Activated T-helper 1 cell treated with anti-CD3 and anti-CD28 coated beads, Interleukin-12 subunit alpha, Interleukin-12 subunit beta, Interleukin-2, Interleukin-4 antibody, amounts not matched to agents 30 ng/mL and 10 ng/mL and 1 ng/mL, durations not matched to agents 14 hours and 24 hours and 36 hours (primary cell): Measurements from ENCODE around the gene SEPTIN3. TPM values are rescaled to one million over a fixed set of nuclear protein-coding genes. Genes with fewer than 3 reads are reported as not detected.
"Not testable (repeated sequence)": the region's sequence is repeated elsewhere in the genome, so short reads cannot be mapped to it uniquely, and the experiment has no call there.

Experiments
- DNase-seq: peaks from one replicate; pipeline ENCODE4 v3.0.0; 2021; ENCODE audit warnings: low spot score
- H3K27ac Mint-ChIP-seq: one replicate; pipeline ENCODE4 v1.8.0; 2021; ENCODE audit warnings: mild to moderate bottlenecking, mixed read lengths
- H3K27me3 Mint-ChIP-seq: one replicate; pipeline ENCODE4 v1.8.0; 2022; ENCODE audit warnings: mild to moderate bottlenecking, moderate library complexity, mixed read lengths; ENCODE audit not compliant: insufficient read depth
- H3K36me3 Mint-ChIP-seq: one replicate; pipeline ENCODE4 v1.8.0; 2021; ENCODE audit warnings: low read depth, mixed read lengths
- H3K4me1 Mint-ChIP-seq: one replicate; pipeline ENCODE4 v1.8.0; 2021; ENCODE audit warnings: low read depth, mixed read lengths
- H3K4me3 Mint-ChIP-seq: one replicate; pipeline ENCODE4 v1.8.0; 2021; ENCODE audit warnings: mild to moderate bottlenecking, moderate library complexity, mixed read lengths
- H3K9me3 Mint-ChIP-seq: one replicate; pipeline ENCODE4 v1.8.0; 2021; ENCODE audit warnings: mixed read lengths
- intact Hi-C: fragments of 100-400 bp; cut with micrococcal nuclease; formaldehyde crosslinking; loops from one replicate; pipeline ENCODE4 v1.15.1; 2024
- total RNA-seq: library from RNA; stranded (reverse); gene quantifications from 2 replicates; pipeline ENCODE4 v1.2.3, GENCODE V29; 2022

The SEPTIN3 gene
- total RNA-seq, 1 donor from 2014 or later: 7.9 TPM

DNA sequence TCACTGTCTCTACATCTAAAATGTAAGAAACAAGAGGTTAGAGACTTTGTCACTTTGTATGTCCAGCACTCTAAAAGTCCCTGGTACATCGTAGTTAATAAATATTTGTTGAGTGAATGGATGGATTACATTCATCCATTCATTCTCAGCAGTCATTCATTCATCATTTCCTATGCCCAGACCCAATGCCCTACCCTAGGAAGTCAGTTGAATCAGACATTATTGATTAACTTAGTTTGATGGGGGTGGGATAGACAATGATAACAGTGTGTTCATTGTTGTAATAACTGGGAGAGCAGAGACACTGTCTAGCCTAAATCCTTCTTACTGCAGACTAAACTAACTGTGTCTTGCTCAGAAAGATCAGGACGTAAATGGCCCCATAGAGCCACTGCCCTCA is 21.1 kb upstream of the SEPTIN3 start:
- Mint-ChIP-seq H3K4me3 (peak overlapping the region; percentile 92), H3K27ac (no peak overlapping the region), H3K27me3 (no peaks in the 10 kb centered on the region), H3K9me3 (no peaks in the 10 kb centered on the region), H3K36me3 (peaks cover 16% of the 10 kb centered on the region), H3K4me1 (peaks cover 43% of the 10 kb centered on the region)
- intact Hi-C loops: loop anchor here (10.0 kb wide), 1 partner anchor 503 kb away; the partner anchor contains the start of gene TOB2
- DNase-seq: no peak

DNA sequence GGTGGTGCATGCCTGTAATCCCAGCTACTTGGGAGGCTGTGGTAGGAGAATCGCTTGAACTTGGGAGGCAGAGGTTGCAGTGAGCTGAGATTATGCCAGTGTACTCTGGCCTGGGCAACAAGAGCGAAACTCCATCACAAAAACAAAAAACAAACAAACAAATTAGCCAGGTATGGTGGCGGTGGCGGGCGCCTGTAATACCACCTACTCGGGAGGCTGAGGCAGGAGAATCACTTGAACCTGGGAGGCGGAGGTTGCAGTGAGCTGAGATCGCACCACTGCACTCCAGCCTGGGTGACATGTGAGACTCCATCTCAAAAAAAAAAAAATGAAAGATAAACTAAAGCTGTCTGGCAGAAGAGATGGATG is 20.3 kb upstream of the SEPTIN3 start:
- Mint-ChIP-seq H3K4me1 (peaks cover 40% of the 10 kb centered on the region), H3K36me3 (peaks cover 10% of the 10 kb centered on the region)
- intact Hi-C loops: loop anchor here (10.0 kb wide), 1 partner anchor 504 kb away; the partner anchor contains the start of gene TOB2
- not testable (repeated sequence) for H3K4me3 Mint-ChIP-seq, H3K27me3 Mint-ChIP-seq, H3K9me3 Mint-ChIP-seq, H3K27ac Mint-ChIP-seq, DNase-seq

DNA sequence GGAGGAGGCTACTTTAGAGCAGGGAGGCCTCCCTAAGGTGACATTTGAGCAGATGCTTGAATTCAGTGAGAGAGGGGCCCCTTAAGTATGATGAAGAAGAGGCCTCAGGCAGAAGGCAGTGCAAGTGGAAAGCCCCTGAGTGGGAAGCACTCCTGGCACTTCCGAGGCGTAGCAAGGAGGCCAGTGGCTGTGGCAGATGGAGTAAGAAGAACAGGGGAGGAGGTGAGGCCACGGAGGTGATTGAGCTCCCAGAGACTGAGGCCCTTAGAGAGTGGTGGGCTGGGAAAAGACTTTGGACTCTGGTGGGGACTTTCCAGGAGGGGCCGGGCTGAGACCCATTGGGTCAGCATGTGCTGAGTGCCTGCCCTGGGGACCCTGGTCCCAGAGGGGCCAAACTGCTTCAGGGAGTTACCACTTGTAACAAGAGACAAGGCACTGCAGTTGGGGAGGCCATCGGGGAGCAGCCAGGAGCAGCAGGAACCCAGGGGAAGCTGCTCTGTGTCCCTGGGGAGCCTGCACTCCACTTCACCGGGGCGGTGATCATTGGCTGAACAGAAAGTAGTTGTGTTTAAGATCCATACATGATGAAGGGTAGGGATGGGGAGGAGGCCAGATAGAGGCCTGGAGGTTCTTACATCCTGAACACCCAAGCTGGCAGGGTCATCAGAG is 19.8 kb upstream of the SEPTIN3 start:
- Mint-ChIP-seq H3K36me3 (peaks cover 9% of the 10 kb centered on the region), H3K27ac (no peak overlapping the region), H3K4me1 (peaks cover 38% of the 10 kb centered on the region), H3K27me3 (no peaks in the 10 kb centered on the region), H3K9me3 (no peaks in the 10 kb centered on the region), H3K4me3 (no peak overlapping the region)
- no peak for DNase-seq
- intact Hi-C loops: loop anchor here (10.0 kb wide), 1 partner anchor 505 kb away; the partner anchor contains the start of gene TOB2

DNA sequence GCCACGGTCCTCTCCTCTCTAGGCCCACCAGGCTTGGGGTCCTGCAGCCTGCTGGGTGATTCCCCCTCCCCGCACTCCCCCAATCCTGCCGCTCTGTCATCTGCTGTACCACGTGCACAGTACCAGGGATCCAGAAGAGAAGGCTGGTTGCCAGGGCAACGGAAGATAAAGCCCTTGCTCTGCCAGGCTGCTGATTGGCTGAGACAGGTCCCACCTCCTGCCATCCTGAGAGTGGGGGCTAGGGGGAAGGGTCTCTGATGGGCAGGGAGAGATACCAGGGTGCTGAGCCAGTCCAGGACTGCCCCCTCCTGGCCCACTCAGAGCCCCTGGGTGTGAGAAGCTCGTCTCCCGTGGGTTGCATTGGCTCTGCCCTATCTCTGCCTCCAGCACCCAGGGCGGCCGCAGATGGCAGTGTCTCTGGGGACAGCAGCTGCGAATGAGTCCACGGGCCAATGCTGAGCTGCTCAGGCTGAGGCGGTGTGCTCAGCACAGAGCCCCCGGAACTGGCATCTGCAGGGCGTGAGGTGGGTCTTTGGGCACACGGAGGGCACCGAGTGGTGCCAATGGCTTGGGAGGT is 17.3 kb upstream of the SEPTIN3 start, which contains the start of gene SMIM45:
Gene SMIM45, plus strand, starts transcription at position 253 of the 577 bp plus-strand sequence.
- Mint-ChIP-seq H3K4me3 (no peak within 1 kb of the TSS), H3K36me3 (no peaks in the 10 kb centered on the region), H3K27ac (no peak within 1 kb of the TSS), H3K4me1 (peaks cover 21% of the 10 kb centered on the region), H3K27me3 (no peaks in the 10 kb centered on the region), H3K9me3 (no peaks in the 10 kb centered on the region)
- intact Hi-C loops: no loop called here
- no peak for DNase-seq

DNA sequence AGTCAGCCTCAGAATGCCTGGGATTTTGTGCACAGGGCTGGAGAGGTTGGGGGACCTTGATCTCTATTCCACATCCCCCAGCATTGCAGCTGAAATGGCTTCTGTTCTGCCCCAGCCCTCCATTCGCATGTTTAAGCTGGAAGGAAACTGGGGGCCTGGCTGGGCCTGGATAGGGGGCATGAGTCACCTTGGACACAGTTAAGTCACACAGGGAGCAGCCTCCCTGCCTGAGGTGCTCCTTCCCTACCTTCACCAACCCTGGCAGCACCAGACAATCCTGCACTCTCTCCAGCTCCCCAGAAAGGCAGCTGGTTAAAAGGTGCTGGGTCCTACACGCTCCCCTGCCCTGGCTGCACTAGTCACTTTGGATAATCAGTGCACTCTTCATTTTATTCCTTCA is 16.5 kb upstream of the SEPTIN3 start:
- H3K4me3 Mint-ChIP-seq: no peak overlapping the region
- no peaks in the 10 kb centered on the region for H3K9me3 Mint-ChIP-seq
- peaks cover 3% of the 10 kb centered on the region for H3K27me3 Mint-ChIP-seq
- H3K4me1 Mint-ChIP-seq: peaks cover 20% of the 10 kb centered on the region
- intact Hi-C loops: no loop called here
- H3K36me3 Mint-ChIP-seq: no peaks in the 10 kb centered on the region
- H3K27ac Mint-ChIP-seq: no peak overlapping the region
- DNase-seq: no peak

DNA sequence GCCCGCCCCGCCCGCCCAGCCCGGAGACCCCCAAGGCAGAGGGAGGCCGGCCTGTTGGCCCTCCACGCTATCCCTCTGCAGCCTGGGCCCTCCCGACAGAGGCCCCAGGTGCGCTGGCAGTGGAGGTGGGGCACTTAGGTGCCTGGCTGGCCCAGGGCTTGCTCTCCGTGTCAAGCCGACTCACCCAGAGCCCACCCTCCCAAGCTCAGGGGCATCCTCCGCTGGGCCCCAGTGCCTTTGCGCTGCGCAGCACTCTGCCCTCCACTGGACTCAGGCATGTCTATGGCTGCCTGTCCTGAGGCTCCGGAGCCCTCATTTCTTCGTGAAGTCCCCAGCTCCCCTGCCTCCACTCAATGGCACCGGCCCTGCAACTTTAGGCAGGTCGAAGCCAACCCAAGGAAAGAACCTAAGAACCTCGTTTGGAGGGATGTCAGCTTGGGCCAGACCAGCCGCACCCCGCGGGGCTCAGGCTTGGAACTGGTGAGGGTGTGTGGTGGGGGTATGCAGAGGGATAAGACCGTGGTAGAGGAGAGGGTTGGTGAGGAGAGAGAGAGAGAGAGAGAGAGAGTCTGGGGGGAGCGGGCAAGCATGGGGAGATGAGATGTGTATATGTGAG is 11.2 kb upstream of the SEPTIN3 start:
- H3K4me3 Mint-ChIP-seq: no peak overlapping the region
- intact Hi-C loops: loop anchor here (1.0 kb wide), 4 partner anchors 11 to 212 kb away; partner anchors contain the start of genes CENPM and NAGA
- H3K36me3 Mint-ChIP-seq: no peaks in the 10 kb centered on the region
- peaks cover 4% of the 10 kb centered on the region for H3K27me3 Mint-ChIP-seq
- no peak for DNase-seq
- H3K9me3 Mint-ChIP-seq: no peaks in the 10 kb centered on the region
- H3K27ac Mint-ChIP-seq: peak overlapping the region; percentile 8
- peaks cover 5% of the 10 kb centered on the region for H3K4me1 Mint-ChIP-seq

DNA sequence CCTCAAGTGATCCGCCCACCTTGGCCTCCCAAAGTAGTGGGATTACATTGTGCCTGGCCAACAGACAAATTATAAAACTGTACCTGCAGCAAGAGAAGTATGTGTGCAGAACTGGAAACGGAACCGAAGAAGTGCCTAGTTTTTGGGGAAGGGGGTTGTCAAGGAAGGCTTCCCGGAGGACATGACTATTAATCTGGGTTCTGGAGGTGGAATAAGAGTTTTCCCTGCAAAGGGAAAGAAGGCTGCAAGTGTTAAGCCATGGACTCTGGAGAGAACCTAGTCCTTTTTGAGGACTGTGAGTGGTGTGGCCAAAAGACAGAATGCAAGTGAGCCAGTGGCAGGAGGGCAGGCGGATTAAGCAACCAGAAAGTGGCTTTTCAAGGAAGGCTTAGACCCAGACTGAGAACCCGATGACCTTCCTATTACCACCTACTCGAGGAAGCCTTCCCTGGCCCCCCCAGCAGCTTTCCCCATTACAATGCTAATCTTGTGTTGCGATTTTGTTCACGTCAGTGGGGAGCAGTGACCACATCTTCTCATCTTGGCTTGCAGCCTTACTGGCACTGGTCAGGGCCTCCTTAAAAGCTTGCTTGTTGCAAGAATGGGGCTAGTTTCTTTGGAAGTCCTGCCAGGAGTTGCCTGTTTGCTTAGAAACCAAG is 5.7 kb upstream of the SEPTIN3 start:
- Mint-ChIP-seq H3K4me3 (no peak overlapping the region), H3K27ac (no peak overlapping the region), H3K27me3 (peaks cover 2% of the 10 kb centered on the region), H3K4me1 (peaks cover 8% of the 10 kb centered on the region), H3K36me3 (no peaks in the 10 kb centered on the region), H3K9me3 (no peaks in the 10 kb centered on the region)
- no peak for DNase-seq
- intact Hi-C loops: no loop called here

DNA sequence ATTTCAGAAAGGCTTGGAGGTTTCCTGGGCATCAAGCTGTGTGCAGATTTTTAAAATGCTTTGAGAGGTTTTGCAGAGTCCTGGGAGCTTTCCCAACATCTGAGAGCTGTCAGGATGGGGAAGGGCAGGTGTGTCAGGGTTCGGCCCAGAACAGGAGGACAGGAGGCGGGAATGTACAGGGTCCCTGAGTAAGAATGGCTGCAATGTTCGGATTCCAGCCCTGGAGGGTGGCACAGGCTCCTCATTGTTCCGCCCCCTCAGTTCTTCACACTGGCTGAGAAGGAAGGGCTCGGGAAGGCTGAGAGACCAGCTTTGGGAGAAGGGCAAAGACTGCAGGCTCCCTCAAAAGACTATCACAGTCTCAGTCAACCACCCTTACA is 5.1 kb upstream of the SEPTIN3 start:
- no peaks in the 10 kb centered on the region for H3K36me3 Mint-ChIP-seq
- H3K27me3 Mint-ChIP-seq: peaks cover 2% of the 10 kb centered on the region
- intact Hi-C loops: no loop called here
- peaks cover 8% of the 10 kb centered on the region for H3K4me1 Mint-ChIP-seq
- H3K9me3 Mint-ChIP-seq: no peaks in the 10 kb centered on the region
- DNase-seq: no peak
- H3K27ac Mint-ChIP-seq: no peak overlapping the region
- no peak overlapping the region for H3K4me3 Mint-ChIP-seq

DNA sequence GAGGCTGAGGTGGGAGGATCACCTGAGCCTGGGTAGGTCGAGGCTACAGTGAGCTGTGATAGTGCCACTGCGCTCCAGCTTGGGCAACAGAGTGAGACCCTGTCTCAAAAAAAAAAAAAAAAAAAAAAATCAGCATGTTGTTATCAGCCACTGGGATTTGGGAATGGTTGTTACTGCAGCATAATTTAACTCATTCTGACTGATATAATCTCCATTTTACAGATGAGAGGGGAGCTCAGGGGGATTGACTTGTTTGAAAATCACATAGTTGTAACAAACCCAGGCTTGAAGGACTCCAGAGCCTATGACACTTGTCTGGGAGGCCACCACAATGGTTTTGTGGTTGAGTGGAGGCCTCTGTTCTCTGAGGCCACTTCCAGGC is 3.0 kb upstream of the SEPTIN3 start:
- Mint-ChIP-seq H3K27ac (no peak overlapping the region), H3K9me3 (no peaks in the 10 kb centered on the region), H3K4me1 (peaks cover 8% of the 10 kb centered on the region), H3K27me3 (peaks cover 2% of the 10 kb centered on the region), H3K4me3 (no peak overlapping the region), H3K36me3 (no peaks in the 10 kb centered on the region)
- intact Hi-C loops: loop anchor here (1.0 to 2.0 kb wide), 9 partner anchors 104 to 587 kb away; partner anchors contain the start of genes NAGA, SERHL2 and SMDT1
- no peak for DNase-seq

DNA sequence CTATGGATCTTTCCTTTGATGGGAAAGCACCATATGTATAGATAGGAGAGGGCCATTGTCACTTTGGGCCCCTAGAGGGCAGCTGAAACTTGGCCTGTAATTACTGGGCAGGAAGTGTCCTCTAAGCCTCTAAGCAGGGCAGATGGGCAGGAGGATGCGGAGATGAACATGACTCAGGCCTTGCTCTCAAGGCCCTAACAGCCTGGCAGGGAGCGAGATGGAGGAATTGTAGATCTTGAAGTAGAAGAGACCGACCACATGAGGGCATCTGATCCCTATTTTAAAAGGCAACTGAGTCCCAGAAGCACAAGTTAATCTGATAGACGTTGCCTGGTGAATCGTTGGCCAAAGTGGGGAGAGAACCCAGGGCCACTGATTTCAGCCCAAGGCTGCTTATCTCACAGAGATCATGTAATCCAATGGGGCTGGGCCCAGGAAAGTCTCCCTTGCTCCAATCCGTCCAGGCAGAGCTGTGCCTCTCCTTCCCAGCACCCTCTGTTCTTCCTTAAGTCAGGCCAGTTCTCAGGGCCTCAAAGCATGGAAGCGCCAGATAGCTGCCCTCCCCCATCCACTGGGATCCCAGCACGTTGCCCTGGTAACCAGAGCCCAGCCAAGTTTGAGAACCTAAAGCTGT is 2.5 kb upstream of the SEPTIN3 start:
- Mint-ChIP-seq H3K27ac (no peak overlapping the region), H3K9me3 (no peaks in the 10 kb centered on the region), H3K4me3 (no peak overlapping the region), H3K4me1 (peaks cover 8% of the 10 kb centered on the region), H3K36me3 (no peaks in the 10 kb centered on the region), H3K27me3 (no peaks in the 10 kb centered on the region)
- intact Hi-C loops: loop anchor here (1.0 to 2.0 kb wide), 9 partner anchors 104 to 586 kb away; partner anchors contain the start of genes NAGA, SERHL2 and SMDT1
- peak; percentile 37 for DNase-seq

DNA sequence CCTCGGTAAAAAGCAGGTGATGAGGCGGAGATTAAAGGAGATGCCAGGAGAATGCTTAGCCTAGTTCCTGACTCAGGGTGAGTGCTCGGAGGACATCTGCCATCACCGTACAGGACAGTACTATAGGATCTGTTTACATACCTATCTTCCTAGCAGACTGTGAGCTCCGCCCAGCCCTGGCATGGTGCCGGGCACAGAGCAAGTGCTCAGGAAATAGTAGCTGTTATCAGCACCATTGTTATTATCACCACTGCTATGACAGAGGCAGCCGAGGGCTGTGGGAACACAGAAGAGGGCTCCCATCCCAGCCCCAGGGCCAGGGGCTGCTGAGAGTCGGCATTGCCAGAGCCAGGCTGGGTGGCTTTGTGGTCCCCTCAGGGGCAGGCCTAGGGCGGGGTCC is 642 bp upstream of the SEPTIN3 start:
- intact Hi-C loops: no loop called here
- peaks cover 8% of the 10 kb centered on the region for H3K4me1 Mint-ChIP-seq
- H3K27me3 Mint-ChIP-seq: peaks cover 5% of the 10 kb centered on the region
- H3K27ac Mint-ChIP-seq: no peak overlapping the region
- DNase-seq: no peak
- H3K36me3 Mint-ChIP-seq: no peaks in the 10 kb centered on the region
- no peak overlapping the region for H3K4me3 Mint-ChIP-seq
- H3K9me3 Mint-ChIP-seq: no peaks in the 10 kb centered on the region

DNA sequence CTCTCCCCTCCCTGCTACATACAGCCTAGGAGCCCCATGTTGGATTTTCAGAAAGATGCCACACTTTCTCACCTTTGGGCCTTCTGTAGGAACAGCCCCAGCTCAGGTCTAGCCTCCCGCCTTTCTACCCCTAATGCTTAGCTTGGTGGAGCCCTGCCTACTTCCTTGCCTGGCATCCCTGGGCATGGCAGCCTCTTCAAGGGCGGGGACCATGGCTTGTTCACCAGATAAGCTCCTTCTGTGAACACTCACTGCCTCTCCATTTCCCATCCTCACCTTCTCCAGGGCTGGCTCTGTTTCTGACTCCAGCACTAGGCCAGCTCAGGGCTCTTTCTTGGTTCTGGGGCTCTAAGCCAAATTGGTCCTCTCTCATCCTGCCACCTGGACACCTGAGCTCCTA is 1.4 kb downstream of the SEPTIN3 start:
- Mint-ChIP-seq H3K36me3 (no peaks in the 10 kb centered on the region), H3K27ac (no peak overlapping the region), H3K9me3 (no peaks in the 10 kb centered on the region), H3K4me1 (peaks cover 8% of the 10 kb centered on the region), H3K4me3 (no peak overlapping the region), H3K27me3 (peaks cover 14% of the 10 kb centered on the region)
- intact Hi-C loops: no loop called here
- DNase-seq: no peak
